ENCODE data around the gene RBP2.

GRCh38 chr3:139521816-139522215 lies 45.5 kb upstream of the RBP2 start:
- TF ChIP-seq CTCF (IDR thresholded peaks at IDR 0.05; ENCODE audit: poor library complexity, severe bottlenecking) (no peak), EZH2 (IDR thresholded peaks at IDR 0.05; ENCODE audit: borderline replicate concordance, insufficient read depth, low read length, poor library complexity, severe bottlenecking) (no peak), REST (IDR thresholded peaks at IDR 0.05; ENCODE audit: borderline replicate concordance) (no peak), EP300 (conservative IDR thresholded peaks at IDR 0.05; ENCODE audit: poor library complexity, severe bottlenecking) (no peak), RAD21 (conservative IDR thresholded peaks at IDR 0.05) (no peak), POLR2AphosphoS5 (IDR thresholded peaks at IDR 0.05) (no peak), MXI1 (conservative IDR thresholded peaks at IDR 0.05; ENCODE audit: poor library complexity, severe bottlenecking) (no peak), TAF1 (IDR thresholded peaks at IDR 0.05; ENCODE audit: low read depth) (no peak), SMC3 (conservative IDR thresholded peaks at IDR 0.05; ENCODE audit: poor library complexity) (no peak)
